Fibroblast of lung (primary cell): Measurements from ENCODE around the gene CHD8. TPM values are rescaled to one million over a fixed set of nuclear protein-coding genes. Genes with fewer than 3 reads are reported as not detected.
"Not testable (repeated sequence)": the region's sequence is repeated elsewhere in the genome, so short reads cannot be mapped to it uniquely, and the experiment has no call there.

Experiments
- DNase-seq, 2 donors: peaks; one replicate each; pipeline versions ENCODE4 v3.0.0 to v3.0.0-alpha.2; 2010; ENCODE audit warnings: low read depth in 2 of 2
- H2AFZ ChIP-seq: 2 replicates; pipeline ENCODE4 v1.5.1; 2012; ENCODE audit warnings: low read length, control low read depth, inconsistent platforms
- H3K27ac ChIP-seq: 2 replicates; pipeline ENCODE4 v1.5.1; 2011; ENCODE audit warnings: low read length, control low read depth; ENCODE audit not compliant: insufficient read depth
- H3K27me3 ChIP-seq: 2 replicates; pipeline ENCODE4 v1.5.1; 2011; ENCODE audit warnings: mild to moderate bottlenecking, low read length; ENCODE audit not compliant: control insufficient read depth, insufficient read depth
- H3K36me3 ChIP-seq: 2 replicates; pipeline ENCODE4 v1.5.1; 2011; ENCODE audit warnings: low read length; ENCODE audit not compliant: control insufficient read depth, insufficient read depth
- H3K4me1 ChIP-seq: 2 replicates; pipeline ENCODE4 v1.5.1; 2011; ENCODE audit warnings: low read length; ENCODE audit not compliant: control insufficient read depth, insufficient read depth; ENCODE audit errors: extremely low read depth
- H3K4me2 ChIP-seq: 2 replicates; pipeline ENCODE4 v1.5.1; 2011; ENCODE audit warnings: low read length, control low read depth; ENCODE audit not compliant: insufficient read depth; ENCODE audit errors: extremely low read depth
- H3K4me3 ChIP-seq, 4 experiments: fragments of 200-600 bp in 1 of 4; sonication (generic) in 1 of 4; replicated peaks in 1 of 4; 2 replicates each; pipeline ENCODE4 v1.5.1; 2011 to 2016; ENCODE audit warnings: low read length in 4 of 4, low read depth in 3 of 4, mild to moderate bottlenecking in 3 of 4, control low read depth in 2 of 4, inconsistent platforms in 1 of 4, mixed read lengths in 1 of 4; ENCODE audit not compliant: insufficient read depth in 1 of 4; ENCODE audit errors: control extremely low read depth in 1 of 4
- H3K79me2 ChIP-seq: 2 replicates; pipeline ENCODE4 v1.5.1; 2012; ENCODE audit warnings: mild to moderate bottlenecking, low read length, inconsistent platforms; ENCODE audit not compliant: control insufficient read depth, insufficient read depth
- H3K9ac ChIP-seq: 2 replicates; pipeline ENCODE4 v1.5.1; 2011; ENCODE audit warnings: mild to moderate bottlenecking, low read length, control low read depth; ENCODE audit not compliant: insufficient read depth
- H3K9me3 ChIP-seq: 2 replicates; pipeline ENCODE4 v1.5.1; 2012; ENCODE audit warnings: low read depth, low read length; ENCODE audit not compliant: control insufficient read depth, insufficient read depth
- H4K20me1 ChIP-seq: 2 replicates; pipeline ENCODE4 v1.5.1; 2011; ENCODE audit warnings: low read length; ENCODE audit not compliant: control insufficient read depth, insufficient read depth; ENCODE audit errors: extremely low read depth
- CTCF ChIP-seq, 2 donors: IDR thresholded peaks in 1 of 2; conservative IDR thresholded peaks in 1 of 2; 1 replicate in 1 of 2; 2 replicates in 1 of 2; pipeline ENCODE4 v1.5.1; 2011 to 2012; ENCODE audit warnings: low read length in 2 of 2, control low read depth in 1 of 2, inconsistent platforms in 1 of 2, low read depth in 1 of 2, mild to moderate bottlenecking in 1 of 2
- EZH2 ChIP-seq: IDR thresholded peaks from 2 replicates; pipeline ENCODE4 v1.5.1; 2012; ENCODE audit warnings: low read length, control low read depth, mild to moderate bottlenecking; ENCODE audit errors: missing control alignments
- polyA plus RNA-seq, 2 donors: library from polyadenylated mRNA; depleted of rRNA in 1 of 2; stranded (reverse) in 1 of 2; unstranded in 1 of 2; fragments of >200 nt; gene quantifications; 2 replicates each; pipeline ENCODE4 v1.2.1, GENCODE V29; 2011 to 2012; ENCODE audit warnings: missing spikeins in 1 of 2
- total RNA-seq: library from RNA; depleted of rRNA; stranded (reverse); fragments of >200 nt; gene quantifications from 2 replicates; pipeline ENCODE4 v1.2.1, GENCODE V29; 2014

Gene CHD8
- total and polyA plus RNA-seq, 2 donors (not counting 1 experiment from before 2014, with no cell fraction given): 11.1 to 56.3 TPM

- Histone ChIP-seq H3K79me2 (peaks cover 48% of the 10 kb centered on the region), H3K4me1 (no peaks in the 10 kb centered on the region), H2AFZ (no peak overlapping the region), H3K36me3 (peaks cover 7% of the 10 kb centered on the region), H3K9ac (no peak overlapping the region), H4K20me1 (no peaks in the 10 kb centered on the region), H3K9me3 (no peaks in the 10 kb centered on the region), H3K27ac (no peak overlapping the region), H3K4me2 (no peak overlapping the region), H3K27me3 (no peaks in the 10 kb centered on the region), H3K4me3 (no peak overlapping the region)
- DNase-seq: no peak
- TF ChIP-seq CTCF (conservative IDR thresholded peaks at IDR 0.05 in 1 of 2, IDR thresholded peaks at IDR 0.05 in 1 of 2; ENCODE audit: low read depth in 1 of 2, low read length in 2 of 2): no peak
- no peak for TF ChIP-seq EZH2
These were observed 81.9 kb downstream of the CHD8 start for GRCh38 chr14:21373980-21374379.

- H3K4me2 ChIP-seq, H3K4me1 ChIP-seq, H3K4me3 ChIP-seq, H3K27ac ChIP-seq, H3K9ac ChIP-seq, H4K20me1 ChIP-seq, H3K9me3 ChIP-seq, H3K36me3 ChIP-seq, H3K27me3 ChIP-seq, DNase-seq, H2AFZ ChIP-seq: not testable (repeated sequence)
- peaks cover 38% of the 10 kb centered on the region for H3K79me2 ChIP-seq
These were observed 83.1 kb downstream of the CHD8 start for GRCh38 chr14:21372814-21373213.

- H3K27ac ChIP-seq: no peak overlapping the region
- H3K9ac ChIP-seq: no peak overlapping the region
- H4K20me1 ChIP-seq: no peaks in the 10 kb centered on the region
- no peak for DNase-seq
- no peak overlapping the region for H2AFZ ChIP-seq
- H3K27me3 ChIP-seq: no peaks in the 10 kb centered on the region
- peaks cover 13% of the 10 kb centered on the region for H3K79me2 ChIP-seq
- H3K4me3 ChIP-seq: no peak overlapping the region
- H3K36me3 ChIP-seq: peaks cover 10% of the 10 kb centered on the region
- no peaks in the 10 kb centered on the region for H3K4me1 ChIP-seq
- H3K4me2 ChIP-seq: no peak overlapping the region
- H3K9me3 ChIP-seq: no peaks in the 10 kb centered on the region
- no peak for TF ChIP-seq CTCF (conservative IDR thresholded peaks at IDR 0.05 in 1 of 2, IDR thresholded peaks at IDR 0.05 in 1 of 2; ENCODE audit: low read depth in 1 of 2, low read length in 2 of 2)
- no peak for TF ChIP-seq EZH2
These were observed 85.8 kb downstream of the CHD8 start for GRCh38 chr14:21369949-21370679.
